Measurements from ENCODE around the gene TST. TPM values are rescaled to one million over a fixed set of nuclear protein-coding genes. Genes with fewer than 3 reads are reported as not detected.

TST gene
- total and polyA plus RNA-seq, 4 donors: 30.2 to 107 (median 56.7) TPM

DNA sequence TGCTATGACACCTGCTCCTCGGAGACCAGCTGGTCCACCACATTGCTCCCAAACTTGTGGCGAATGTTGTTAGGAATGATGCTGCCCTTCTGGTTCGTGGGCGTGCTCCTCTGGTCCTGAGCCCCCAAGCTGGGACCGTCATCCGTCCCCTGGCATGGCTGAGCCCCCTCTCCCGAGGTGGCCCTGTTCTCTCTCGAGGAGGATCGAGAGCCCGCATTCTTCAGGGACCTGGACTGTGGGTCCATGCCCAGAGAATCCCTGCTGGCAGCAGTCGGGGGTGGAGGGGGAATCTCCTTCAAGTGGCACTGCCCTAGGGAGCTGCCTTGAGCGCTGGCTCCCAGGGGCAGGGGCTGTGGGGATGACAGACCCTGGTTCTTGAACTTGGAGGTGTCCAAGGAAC is 17.4 kb downstream of the TST start:
- WGBS, 2 donors: 86 to 92% methylated on average over 12 of the region's 12 CpGs
- no peaks in the 10 kb centered on the region for H3K4me1 ChIP-seq (ENCODE audit: control insufficient read depth in 5 of 5, insufficient read depth in 5 of 5, low read length in 5 of 5)
- no peak for DNase-seq

DNA sequence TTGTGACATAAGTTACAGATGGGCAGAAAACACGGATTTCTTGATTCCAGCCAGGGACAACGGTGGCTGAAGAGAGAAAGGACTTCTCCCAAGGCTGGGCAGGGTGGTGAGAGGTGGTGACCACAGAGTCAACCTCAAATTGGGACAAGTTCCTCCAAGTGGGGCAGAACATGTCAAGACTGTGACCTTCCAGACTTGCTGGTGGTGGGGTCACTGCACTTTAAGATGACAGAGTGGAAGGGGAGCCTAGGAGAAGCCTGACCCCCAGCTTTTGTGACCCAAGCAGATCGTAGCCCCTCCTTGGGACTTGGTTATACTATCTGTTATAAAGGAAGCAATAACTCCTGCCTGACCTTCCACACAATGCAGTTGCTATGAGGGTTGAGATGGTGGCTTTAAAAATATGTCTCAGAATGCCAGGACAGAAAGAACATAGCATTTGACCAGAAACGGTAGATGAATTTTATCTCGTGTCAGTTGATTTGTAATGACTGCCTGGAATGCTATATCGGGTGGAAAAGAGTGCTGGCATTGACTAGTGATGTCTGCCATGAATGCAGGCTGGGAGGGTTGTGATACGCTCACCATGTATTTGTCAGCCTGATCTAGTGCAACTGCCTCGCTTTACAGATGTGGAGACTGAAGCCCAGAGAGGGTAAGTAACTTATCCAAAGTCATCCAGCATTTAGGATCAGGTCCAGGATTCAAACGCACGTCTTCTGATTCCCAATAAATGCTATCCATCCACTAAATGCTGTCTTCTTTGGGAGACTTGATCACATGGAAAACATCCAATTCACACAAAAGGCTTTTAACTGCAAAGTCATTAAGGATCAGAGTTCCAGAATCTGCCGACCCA is 18.3 kb downstream of the TST start:
- ATAC-seq (ENCODE audit: insufficient read depth, low FRiP score) (no peak), DNase-seq (no peak)
- H3K9ac ChIP-seq (ENCODE audit: insufficient read depth in 1 of 2, low read length in 2 of 2): no peak overlapping the region
- TF ChIP-seq, protein P1, sequence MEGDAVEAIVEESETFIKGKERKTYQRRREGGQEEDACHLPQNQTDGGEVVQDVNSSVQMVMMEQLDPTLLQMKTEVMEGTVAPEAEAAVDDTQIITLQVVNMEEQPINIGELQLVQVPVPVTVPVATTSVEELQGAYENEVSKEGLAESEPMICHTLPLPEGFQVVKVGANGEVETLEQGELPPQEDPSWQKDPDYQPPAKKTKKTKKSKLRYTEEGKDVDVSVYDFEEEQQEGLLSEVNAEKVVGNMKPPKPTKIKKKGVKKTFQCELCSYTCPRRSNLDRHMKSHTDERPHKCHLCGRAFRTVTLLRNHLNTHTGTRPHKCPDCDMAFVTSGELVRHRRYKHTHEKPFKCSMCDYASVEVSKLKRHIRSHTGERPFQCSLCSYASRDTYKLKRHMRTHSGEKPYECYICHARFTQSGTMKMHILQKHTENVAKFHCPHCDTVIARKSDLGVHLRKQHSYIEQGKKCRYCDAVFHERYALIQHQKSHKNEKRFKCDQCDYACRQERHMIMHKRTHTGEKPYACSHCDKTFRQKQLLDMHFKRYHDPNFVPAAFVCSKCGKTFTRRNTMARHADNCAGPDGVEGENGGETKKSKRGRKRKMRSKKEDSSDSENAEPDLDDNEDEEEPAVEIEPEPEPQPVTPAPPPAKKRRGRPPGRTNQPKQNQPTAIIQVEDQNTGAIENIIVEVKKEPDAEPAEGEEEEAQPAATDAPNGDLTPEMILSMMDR (IDR thresholded peaks at IDR 0.05; ENCODE audit: control extremely low read depth, extremely low read depth): no peak
- no peaks in the 10 kb centered on the region for H3K4me1 ChIP-seq (ENCODE audit: control insufficient read depth in 5 of 5, insufficient read depth in 5 of 5, low read length in 5 of 5)
- no peak overlapping the region for H3K4me3 ChIP-seq
- 77 to 81% methylated on average over 11 of the region's 11 CpGs for WGBS, 2 donors
- no peaks in the 10 kb centered on the region for H3K9me3 ChIP-seq (ENCODE audit: control insufficient read depth in 4 of 4, insufficient read depth in 3 of 4, low read length in 3 of 4)
- no peak overlapping the region for H3K27ac ChIP-seq (ENCODE audit: low read depth in 1 of 2, low read length in 1 of 2)
- no peaks in the 10 kb centered on the region for H3K36me3 ChIP-seq (ENCODE audit: control insufficient read depth in 4 of 4, insufficient read depth in 4 of 4, low read length in 4 of 4)
- no peaks in the 10 kb centered on the region for H3K27me3 ChIP-seq (ENCODE audit: control insufficient read depth in 3 of 3, insufficient read depth in 3 of 3, low read length in 2 of 3)

More for the DNA sequence above, 17.4 kb downstream of the TST start:
- Histone ChIP-seq H3K9ac (ENCODE audit: insufficient read depth in 1 of 2, low read length in 2 of 2) (no peak overlapping the region), H3K27ac (ENCODE audit: low read depth in 1 of 2, low read length in 1 of 2) (no peak overlapping the region), H3K27me3 (ENCODE audit: control insufficient read depth in 3 of 3, insufficient read depth in 3 of 3, low read length in 2 of 3) (no peaks in the 10 kb centered on the region), H3K9me3 (ENCODE audit: control insufficient read depth in 4 of 4, insufficient read depth in 3 of 4, low read length in 3 of 4) (no peaks in the 10 kb centered on the region), H3K4me3 (no peak overlapping the region), H3K36me3 (ENCODE audit: control insufficient read depth in 4 of 4, insufficient read depth in 4 of 4, low read length in 4 of 4) (no peaks in the 10 kb centered on the region)
- no peak for ATAC-seq (ENCODE audit: insufficient read depth, low FRiP score)
- TF ChIP-seq, protein P1 (IDR thresholded peaks at IDR 0.05; ENCODE audit: control extremely low read depth, extremely low read depth): no peak

DNA sequence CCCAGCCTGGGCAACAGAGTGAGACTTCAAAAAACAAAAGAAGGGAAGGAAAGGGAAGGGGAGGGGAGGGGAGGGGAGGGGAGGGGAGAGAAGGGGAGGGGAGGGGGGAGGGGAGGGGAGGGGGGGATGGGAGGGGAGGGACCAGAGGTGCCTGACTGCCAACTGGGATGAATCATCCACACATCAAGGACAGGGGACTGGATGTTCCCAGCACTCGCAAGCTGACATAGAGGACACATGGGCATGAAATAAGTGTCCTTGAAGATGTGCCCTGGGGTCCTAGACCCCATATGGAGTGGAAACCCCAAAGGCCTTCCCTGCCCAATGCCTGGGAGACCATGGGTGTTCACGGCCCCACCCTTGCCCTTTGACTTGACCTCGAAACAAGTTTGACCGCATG is 19.8 kb downstream of the TST start:
- 84 to 95% methylated on average over 4 of the region's 4 CpGs for WGBS, 2 donors
- TF ChIP-seq, protein P1 (IDR thresholded peaks at IDR 0.05; ENCODE audit: control extremely low read depth, extremely low read depth): no peak
- ATAC-seq (ENCODE audit: insufficient read depth, low FRiP score) (no peak), DNase-seq (no peak)
- no peak overlapping the region for H3K27ac ChIP-seq (ENCODE audit: low read depth in 1 of 2, low read length in 1 of 2)
- no peaks in the 10 kb centered on the region for H3K36me3 ChIP-seq (ENCODE audit: control insufficient read depth in 4 of 4, insufficient read depth in 4 of 4, low read length in 4 of 4)
- H3K4me3 ChIP-seq: no peak overlapping the region
- H3K9ac ChIP-seq (ENCODE audit: insufficient read depth in 1 of 2, low read length in 2 of 2): no peak overlapping the region
- no peaks in the 10 kb centered on the region for H3K4me1 ChIP-seq (ENCODE audit: control insufficient read depth in 5 of 5, insufficient read depth in 5 of 5, low read length in 5 of 5)
- H3K9me3 ChIP-seq (ENCODE audit: control insufficient read depth in 4 of 4, insufficient read depth in 3 of 4, low read length in 3 of 4): no peaks in the 10 kb centered on the region
- H3K27me3 ChIP-seq (ENCODE audit: control insufficient read depth in 3 of 3, insufficient read depth in 3 of 3, low read length in 2 of 3): peaks cover 0 to 2% (median 0%) of the 10 kb centered on the region in 3 donors

Data from lung (tissue), 12 donors.